ENCODE results near the gene LUZP2.

LUZP2 gene

GRCh38 chr11:24567380-24567779, 70.5 kb downstream of the LUZP2 start:
- no peak for DNase-seq (ENCODE audit: low read depth, low spot score)

- no peak for DNase-seq (ENCODE audit: low read depth, low spot score)
Observed at GRCh38 chr11:24572376-24572775, 75.5 kb downstream of the LUZP2 start.

GRCh38 chr11:24574461-24574860, 77.6 kb downstream of the LUZP2 start:
- DNase-seq (ENCODE audit: low read depth, low spot score) = no peak

GRCh38 chr11:24575392-24575791, 78.5 kb downstream of the LUZP2 start:
- DNase-seq (ENCODE audit: low read depth, low spot score) = no peak

GRCh38 chr11:24585192-24585591, 88.3 kb downstream of the LUZP2 start:
- no peak for DNase-seq (ENCODE audit: low read depth, low spot score)

- no peak for DNase-seq (ENCODE audit: low read depth, low spot score)
Observed at GRCh38 chr11:24587635-24588034, 90.8 kb downstream of the LUZP2 start.

GRCh38 chr11:24588081-24588480, 91.2 kb downstream of the LUZP2 start:
- DNase-seq (ENCODE audit: low read depth, low spot score) = no peak

GRCh38 chr11:24589064-24589463, 92.2 kb downstream of the LUZP2 start:
- DNase-seq (ENCODE audit: low read depth, low spot score) = no peak

GRCh38 chr11:24591283-24591682, 94.4 kb downstream of the LUZP2 start:
- DNase-seq (ENCODE audit: low read depth, low spot score) = no peak

GRCh38 chr11:24592360-24592759, 95.5 kb downstream of the LUZP2 start:
- DNase-seq (ENCODE audit: low read depth, low spot score) = no peak

GRCh38 chr11:24593332-24593731, 96.5 kb downstream of the LUZP2 start:
- DNase-seq (ENCODE audit: low read depth, low spot score) = no peak

- no peak for DNase-seq (ENCODE audit: low read depth, low spot score)
Observed at GRCh38 chr11:24594401-24594800, 97.5 kb downstream of the LUZP2 start.

GRCh38 chr11:24598641-24599040, 101.8 kb downstream of the LUZP2 start:
- no peak for DNase-seq (ENCODE audit: low read depth, low spot score)

GRCh38 chr11:24609192-24610119, 112.6 kb downstream of the LUZP2 start:
- DNase-seq (ENCODE audit: low read depth, low spot score) = no peak

GRCh38 chr11:24615451-24616160, 118.8 kb downstream of the LUZP2 start:
- DNase-seq (ENCODE audit: low read depth, low spot score) = no peak

GRCh38 chr11:24617856-24618255, 121.0 kb downstream of the LUZP2 start:
- DNase-seq (ENCODE audit: low read depth, low spot score) = no peak

- DNase-seq (ENCODE audit: low read depth, low spot score) = no peak
Observed at GRCh38 chr11:24619900-24620299, 123.0 kb downstream of the LUZP2 start.

- no peak for DNase-seq (ENCODE audit: low read depth, low spot score)
Observed at GRCh38 chr11:24622262-24622661, 125.4 kb downstream of the LUZP2 start.

- DNase-seq (ENCODE audit: low read depth, low spot score) = no peak
Observed at GRCh38 chr11:24623121-24623520, 126.3 kb downstream of the LUZP2 start.

- DNase-seq (ENCODE audit: low read depth, low spot score) = no peak
Observed at GRCh38 chr11:24624432-24624831, 127.6 kb downstream of the LUZP2 start.

- no peak for DNase-seq (ENCODE audit: low read depth, low spot score)
Observed at GRCh38 chr11:24625975-24626374, 129.1 kb downstream of the LUZP2 start.

GRCh38 chr11:24628224-24628776, 131.4 kb downstream of the LUZP2 start:
- DNase-seq (ENCODE audit: low read depth, low spot score) = no peak
